H1 (cell line): Measurements from ENCODE around the gene HHIP. TPM values are rescaled to one million over a fixed set of nuclear protein-coding genes. Genes with fewer than 3 reads are reported as not detected.

Experiments used
- CTCF ChIA-PET: fragments of 300-600 bp; sonication (Branson Sonifier 250); formaldehyde crosslinking; loops from one replicate; lab custom pipeline; 2021; ENCODE audit not compliant: partially characterized antibody; lab: Charles Lee
- POLR2A ChIA-PET: fragments of 300-600 bp; sonication (Branson Sonifier 250); formaldehyde crosslinking; loops from one replicate; lab custom pipeline; 2021; ENCODE audit warnings: inconsistent platforms; ENCODE audit not compliant: partially characterized antibody; lab: Charles Lee
- DNase-seq, 2 experiments: peaks; one replicate each; pipeline versions ENCODE4 v3.0.0 to v3.0.0-alpha.2; 2010 to 2022; ENCODE audit warnings: low spot score in 2 of 2, low read depth in 1 of 2, mixed read lengths in 1 of 2
- FAIRE-seq: peaks from 2 replicates; lab custom pipeline; 2011; peaks lifted over from hg19 to GRCh38; lab: Jason Lieb, UNC
- H2AFZ ChIP-seq: 2 replicates; pipeline ENCODE4 v1.8.1; 2012; ENCODE audit warnings: low read length, inconsistent platforms
- H2AK5ac ChIP-seq: 2 replicates; pipeline ENCODE4 v1.6.1; 2013; ENCODE audit warnings: low read depth, low read length
- H2BK120ac ChIP-seq: replicated peaks from 2 replicates; pipeline ENCODE3; 2013; ENCODE audit warnings: low read depth, low read length, inconsistent platforms
- H2BK12ac ChIP-seq: 2 replicates; pipeline ENCODE4 v1.6.1; 2013; ENCODE audit warnings: low read depth, low read length
- H2BK15ac ChIP-seq: 2 replicates; pipeline ENCODE4 v1.6.1; 2013; ENCODE audit warnings: low read length
- H2BK20ac ChIP-seq: 2 replicates; pipeline ENCODE4 v1.6.1; 2013; ENCODE audit warnings: low read length
- H2BK5ac ChIP-seq: 2 replicates; pipeline ENCODE4 v1.6.1; 2013; ENCODE audit warnings: low read depth, low read length
- H3K14ac ChIP-seq: 2 replicates; pipeline ENCODE4 v1.6.1; 2013; ENCODE audit warnings: inconsistent platforms; ENCODE audit not compliant: insufficient read length
- H3K18ac ChIP-seq: 2 replicates; pipeline ENCODE4 v1.6.1; 2013; ENCODE audit warnings: low read length; ENCODE audit errors: extremely low read depth
- H3K23ac ChIP-seq: 2 replicates; pipeline ENCODE4 v1.6.1; 2013; ENCODE audit warnings: inconsistent platforms; ENCODE audit not compliant: insufficient read length
- H3K23me2 ChIP-seq: 2 replicates; pipeline ENCODE4 v1.6.1; 2013; ENCODE audit warnings: low read depth, low read length
- H3K27ac ChIP-seq: 2 replicates; pipeline ENCODE4 v1.6.1; 2011; ENCODE audit warnings: low read depth, low read length, inconsistent platforms
- H3K27me3 ChIP-seq, 4 experiments: replicated peaks in 1 of 4; 1 replicate in 1 of 4; 2 replicates in 3 of 4; pipeline versions ENCODE4 v1.6.1 to v1.8.1; 2011 to 2013; ENCODE audit warnings: low read length in 3 of 4, mild to moderate bottlenecking in 3 of 4, inconsistent platforms in 2 of 4, mixed read lengths in 2 of 4, moderate library complexity in 1 of 4; ENCODE audit not compliant: control insufficient read depth in 3 of 4, insufficient read depth in 3 of 4; ENCODE audit errors: extremely low read depth in 1 of 4
- H3K36me3 ChIP-seq, 4 experiments: 2 replicates each; pipeline versions ENCODE4 v1.6.1 to v1.8.1; 2011 to 2013; ENCODE audit warnings: mild to moderate bottlenecking in 4 of 4, low read length in 3 of 4, moderate library complexity in 2 of 4, control low read depth in 1 of 4, inconsistent platforms in 1 of 4; ENCODE audit not compliant: insufficient read depth in 4 of 4, control insufficient read depth in 2 of 4
- H3K4ac ChIP-seq: replicated peaks from 2 replicates; pipeline ENCODE3; 2013; ENCODE audit warnings: low read length, low read depth, mixed read lengths, inconsistent platforms; ENCODE audit not compliant: insufficient read length
- H3K4me1 ChIP-seq, 4 experiments: replicated peaks in 1 of 4; 1 replicate in 1 of 4; 2 replicates in 3 of 4; pipeline versions ENCODE4 v1.6.1 to v1.8.1; 2011 to 2013; ENCODE audit warnings: low read length in 3 of 4, inconsistent platforms in 2 of 4, mixed read lengths in 1 of 4; ENCODE audit not compliant: insufficient read depth in 4 of 4, control insufficient read depth in 3 of 4
- H3K4me2 ChIP-seq, 2 experiments: 2 replicates each; pipeline versions ENCODE4 v1.6.1 to v1.8.1; 2011 to 2013; ENCODE audit warnings: low read depth in 2 of 2, low read length in 2 of 2, control low read depth in 1 of 2, inconsistent platforms in 1 of 2, mild to moderate bottlenecking in 1 of 2; ENCODE audit not compliant: insufficient read depth in 1 of 2
- H3K4me3 ChIP-seq, 4 experiments: fragments of 200-600, 300-600 bp in 1 of 4; sonication (generic), shearing (Covaris generic), sonication (Bioruptor Twin) in 1 of 4; 2 replicates each; pipeline versions ENCODE4 v1.5.1 to v1.8.1; 2011 to 2016; ENCODE audit warnings: low read length in 4 of 4, low read depth in 3 of 4, control low read depth in 2 of 4, inconsistent platforms in 2 of 4, mild to moderate bottlenecking in 2 of 4, mixed read lengths in 1 of 4, moderate library complexity in 1 of 4; ENCODE audit not compliant: insufficient read depth in 2 of 4; ENCODE audit errors: extremely low read depth in 1 of 4
- H3K56ac ChIP-seq: replicated peaks from 2 replicates; pipeline ENCODE3; 2013; ENCODE audit warnings: low read depth, mild to moderate bottlenecking, mixed read lengths, low read length, inconsistent platforms; ENCODE audit not compliant: insufficient read length
- H3K79me1 ChIP-seq: 2 replicates; pipeline ENCODE4 v1.6.1; 2013; ENCODE audit warnings: low read depth, low read length, control low read depth
- H3K79me2 ChIP-seq, 2 experiments: 2 replicates each; pipeline versions ENCODE4 v1.6.1 to v1.8.1; 2012 to 2013; ENCODE audit warnings: low read length in 2 of 2, mild to moderate bottlenecking in 2 of 2, inconsistent platforms in 1 of 2; ENCODE audit not compliant: insufficient read depth in 2 of 2, control insufficient read depth in 1 of 2
- H3K9ac ChIP-seq, 4 experiments: replicated peaks in 1 of 4; 1 replicate in 1 of 4; 2 replicates in 3 of 4; pipeline versions ENCODE4 v1.6.1 to v1.8.1; 2011 to 2013; ENCODE audit warnings: low read depth in 3 of 4, low read length in 3 of 4, control low read depth in 2 of 4, mild to moderate bottlenecking in 2 of 4, moderate library complexity in 2 of 4, inconsistent platforms in 1 of 4; ENCODE audit errors: extremely low read depth in 1 of 4
- H3K9me3 ChIP-seq, 2 experiments: 2 replicates each; pipeline versions ENCODE4 v1.6.1 to v1.8.1; 2012 to 2013; ENCODE audit warnings: mild to moderate bottlenecking in 2 of 2, moderate library complexity in 2 of 2, control low read depth in 1 of 2, inconsistent platforms in 1 of 2, low read depth in 1 of 2, low read length in 1 of 2, mixed read lengths in 1 of 2; ENCODE audit not compliant: insufficient read depth in 2 of 2
- H4K20me1 ChIP-seq, 2 experiments: replicated peaks in 1 of 2; 2 replicates each; pipeline versions ENCODE3 to v1.8.1; 2011 to 2013; ENCODE audit warnings: inconsistent platforms in 2 of 2, low read length in 2 of 2, mild to moderate bottlenecking in 1 of 2; ENCODE audit not compliant: insufficient read depth in 2 of 2, control insufficient read depth in 1 of 2
- H4K5ac ChIP-seq: 2 replicates; pipeline ENCODE4 v1.6.1; 2013; ENCODE audit warnings: low read length, low read depth, mixed read lengths, inconsistent platforms; ENCODE audit not compliant: insufficient read length
- H4K8ac ChIP-seq: 2 replicates; pipeline ENCODE4 v1.8.0; 2013; ENCODE audit warnings: mild to moderate bottlenecking, moderate library complexity, low read length, inconsistent platforms; ENCODE audit not compliant: insufficient read depth; ENCODE audit errors: extremely low read depth
- H4K91ac ChIP-seq: replicated peaks from 2 replicates; pipeline ENCODE3; 2013; ENCODE audit warnings: low read length, mixed read lengths, inconsistent platforms; ENCODE audit not compliant: insufficient read length
- BACH1 ChIP-seq: IDR thresholded peaks from 2 replicates; pipeline ENCODE4 v1.6.1; 2012; ENCODE audit warnings: low read length, improper control_type of control experiment
- CHD2 ChIP-seq: IDR thresholded peaks from 2 replicates; pipeline ENCODE4 v1.6.1; 2012; ENCODE audit warnings: low read length, improper control_type of control experiment
- CREB1 ChIP-seq: IDR thresholded peaks from 2 replicates; pipeline ENCODE4 v1.6.1; 2012; ENCODE audit warnings: inconsistent platforms
- EP300 ChIP-seq, 2 experiments: IDR thresholded peaks; 1 replicate in 1 of 2; 2 replicates in 1 of 2; pipeline ENCODE4 v1.6.1; 2011 to 2012; ENCODE audit warnings: low read depth in 2 of 2, low read length in 2 of 2, mild to moderate bottlenecking in 2 of 2, borderline replicate concordance in 1 of 2, inconsistent platforms in 1 of 2, moderate library complexity in 1 of 2
- FOSL1 ChIP-seq: IDR thresholded peaks from 2 replicates; pipeline ENCODE4 v1.6.1; 2011; ENCODE audit warnings: mild to moderate bottlenecking, low read depth, low read length, moderate library complexity; ENCODE audit not compliant: insufficient read depth
- KDM5A ChIP-seq: fragments of 200-600 bp; IDR thresholded peaks from 2 replicates; pipeline ENCODE4 v1.7.1; 2012; ENCODE audit warnings: mild to moderate bottlenecking, low read length, inconsistent platforms, mixed read lengths
- MAFK ChIP-seq: IDR thresholded peaks from 2 replicates; pipeline ENCODE4 v1.6.1; 2012; ENCODE audit warnings: low read depth, mild to moderate bottlenecking, improper control_type of control experiment, low read length
- NANOG ChIP-seq: IDR thresholded peaks from 2 replicates; pipeline ENCODE4 v1.6.1; 2011; ENCODE audit warnings: low read length, low read depth, mild to moderate bottlenecking, inconsistent platforms; ENCODE audit not compliant: insufficient read depth, poor library complexity, severe bottlenecking
- SAP30 ChIP-seq: fragments of 300-600 bp; sonication (generic); IDR thresholded peaks from 2 replicates; pipeline ENCODE4 v1.7.1; 2012; ENCODE audit warnings: low read length, moderate library complexity, mild to moderate bottlenecking, inconsistent platforms; ENCODE audit not compliant: insufficient read depth, insufficient replicate concordance
- SIX5 ChIP-seq: IDR thresholded peaks from 2 replicates; pipeline ENCODE4 v1.6.1; 2011; ENCODE audit warnings: mild to moderate bottlenecking, low read depth, low read length
- SP1 ChIP-seq: IDR thresholded peaks from 2 replicates; pipeline ENCODE4 v1.6.1; 2011; ENCODE audit warnings: low read depth, low read length
- ZNF274 ChIP-seq: IDR thresholded peaks from 2 replicates; pipeline ENCODE4 v1.7.0; 2012; ENCODE audit warnings: low read length, borderline replicate concordance; ENCODE audit errors: extremely low read depth
- WGBS, 2 experiments: shearing (Covaris generic) in 1 of 2; methylation state at CpG; one replicate each; pipeline versions ENCODE4 v1.1.6 to v1.1.7; 2013 to 2015; ENCODE audit warnings: low lambda C conversion rate in 2 of 2, mixed read lengths in 2 of 2, inconsistent platforms in 1 of 2, low coverage in 1 of 2, missing lambda C conversion rate in 1 of 2; ENCODE audit not compliant: insufficient replicate concordance in 2 of 2, insufficient coverage in 1 of 2, insufficient read length in 1 of 2; ENCODE audit errors: extremely low coverage in 1 of 2, missing lambda C conversion rate in 1 of 2; 5-methylcytosine and 5-hydroxymethylcytosine counted together
- polyA plus RNA-seq, 7 experiments: library from polyadenylated mRNA; depleted of rRNA in 3 of 7; stranded (reverse) in 5 of 7; unstranded in 2 of 7; fragments of >200 nt in 5 of 7; fragments of 200-250 nt in 2 of 7; gene quantifications; 1 replicate in 5 of 7; 2 replicates in 1 of 7; 4 replicates in 1 of 7; pipeline versions ENCODE4 v1.2.1 to v1.2.3, GENCODE V29; 2011 to 2013; ENCODE audit warnings: missing spikeins in 2 of 7, mixed read lengths in 2 of 7
- total RNA-seq: library from RNA; stranded (reverse); fragmentation: NEBNext Ultra II Directional; extraction: Animal tissue kit (Norgen Biotek cat#: 25700); gene quantifications from 2 replicates; pipeline ENCODE4 v1.2.1, GENCODE V29; 2021
- TF ChIP-seq, protein P1 (sequence below): IDR thresholded peaks from 2 replicates; pipeline ENCODE4 v1.6.1; 2012; ENCODE audit warnings: inconsistent platforms

HHIP gene
- total and polyA plus RNA-seq, 2 of the 8 experiments (the other 6 are each of a cell fraction or from before 2014, with no cell fraction given) = 0.05 to 1.3 TPM

DNA sequence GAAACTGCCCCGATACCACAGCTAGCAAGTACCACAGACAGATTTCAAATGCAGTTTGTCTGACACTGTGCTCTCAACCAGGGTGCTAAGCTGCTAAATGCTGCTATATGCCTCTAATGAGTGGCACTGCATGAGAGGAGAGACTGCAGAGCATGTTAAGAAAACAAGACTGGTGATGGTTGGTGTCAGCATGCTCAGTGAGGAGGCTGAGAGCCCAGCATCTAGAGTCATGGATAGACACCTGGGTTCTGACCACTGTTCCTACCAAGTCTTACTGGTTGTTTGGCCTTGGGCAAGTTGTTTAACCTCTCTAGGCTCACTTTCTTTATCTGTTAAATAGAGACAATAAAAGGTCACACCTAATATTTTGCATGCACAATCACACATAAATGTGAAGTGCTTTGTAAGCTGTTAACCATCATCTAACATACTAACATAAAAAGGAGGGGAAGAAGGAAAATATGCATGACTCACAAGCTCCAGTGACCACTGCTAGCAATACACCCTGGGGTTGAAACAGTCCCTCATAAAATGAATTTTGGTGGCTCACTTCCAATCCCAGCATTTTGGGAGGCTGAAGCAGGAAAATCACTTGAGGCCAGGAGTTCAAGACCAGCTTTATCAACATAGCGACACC, 20.7 kb downstream of the HHIP start:
- no peak overlapping the region for H2BK15ac ChIP-seq
- CTCF ChIA-PET = interaction anchor here (0.6 to 0.8 kb wide), 2 partner anchors 15 to 520 kb away, joined by 3 to 4 read pairs; no protein-coding TSS in a partner anchor
- no peak overlapping the region for H4K8ac ChIP-seq
- H3K4me2 ChIP-seq = no peak overlapping the region
- no peaks in the 10 kb centered on the region for H3K27me3 ChIP-seq
- H2AK5ac ChIP-seq = no peak overlapping the region
- H3K9me3 ChIP-seq = no peaks in the 10 kb centered on the region
- H2BK20ac ChIP-seq = no peak overlapping the region
- H3K18ac ChIP-seq = no peak overlapping the region
- H3K4me3 ChIP-seq = no peak overlapping the region
- H3K79me1 ChIP-seq = no peaks in the 10 kb centered on the region
- no peak overlapping the region for H4K5ac ChIP-seq
- H3K23ac ChIP-seq = no peak overlapping the region
- H4K20me1 ChIP-seq = no peaks in the 10 kb centered on the region
- no peak overlapping the region for H3K56ac ChIP-seq
- H2BK12ac ChIP-seq = no peak overlapping the region
- 90% methylated on average over 2 of the region's 2 CpGs; no CpG with 5 or more reads in 1 of the 2 experiments for WGBS, 2 experiments
- no peak overlapping the region for H2BK5ac ChIP-seq
- H3K79me2 ChIP-seq = no peaks in the 10 kb centered on the region
- DNase-seq (no peak), FAIRE-seq (no peak)
- no peak overlapping the region for H2BK120ac ChIP-seq
- H3K4me1 ChIP-seq = peaks cover 0 to 2% (median 0%) of the 10 kb centered on the region in 4 experiments; a peak in 1 of 7 replicates
- no peak overlapping the region for H3K27ac ChIP-seq
- no peak overlapping the region for H3K4ac ChIP-seq
- no peaks in the 10 kb centered on the region for H3K23me2 ChIP-seq
- POLR2A ChIA-PET = no interaction called here
- H3K9ac ChIP-seq = no peak overlapping the region
- H3K14ac ChIP-seq = no peak overlapping the region
- no peak overlapping the region for H4K91ac ChIP-seq
- no peaks in the 10 kb centered on the region for H3K36me3 ChIP-seq
- H2AFZ ChIP-seq = no peak overlapping the region
- TF ChIP-seq ZNF274 = no peak
- TF ChIP-seq CREB1 = no peak
- TF ChIP-seq, protein P1, sequence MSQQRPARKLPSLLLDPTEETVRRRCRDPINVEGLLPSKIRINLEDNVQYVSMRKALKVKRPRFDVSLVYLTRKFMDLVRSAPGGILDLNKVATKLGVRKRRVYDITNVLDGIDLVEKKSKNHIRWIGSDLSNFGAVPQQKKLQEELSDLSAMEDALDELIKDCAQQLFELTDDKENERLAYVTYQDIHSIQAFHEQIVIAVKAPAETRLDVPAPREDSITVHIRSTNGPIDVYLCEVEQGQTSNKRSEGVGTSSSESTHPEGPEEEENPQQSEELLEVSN = no peak
- no peak for TF ChIP-seq SIX5
- no peak for TF ChIP-seq SAP30
- no peak for TF ChIP-seq NANOG
- no peak for TF ChIP-seq MAFK
- TF ChIP-seq KDM5A = no peak
- no peak for TF ChIP-seq SP1
- TF ChIP-seq CHD2 = no peak
- no peak for TF ChIP-seq FOSL1
- no peak for TF ChIP-seq EP300 (IDR thresholded peaks at IDR 0.05; ENCODE audit: borderline replicate concordance in 1 of 2, low read depth in 2 of 2, low read length in 2 of 2)
- TF ChIP-seq BACH1 = no peak
